B cell (primary cell): Measurements from ENCODE around the gene DDX52.

Experiments used
- EZH2 ChIP-seq: IDR thresholded peaks from 2 replicates; pipeline ENCODE4 v1.6.1; 2012; ENCODE audit warnings: borderline replicate concordance, low read depth, mild to moderate bottlenecking, moderate library complexity, low read length; ENCODE audit not compliant: insufficient read depth, poor library complexity, severe bottlenecking
- TF ChIP-seq, protein P1 (sequence below): fragments of 200-600 bp; IDR thresholded peaks from one replicate; pipeline ENCODE4 v1.8.0; 2022; ENCODE audit warnings: antibody characterized with exemption, mild to moderate bottlenecking

DNA sequence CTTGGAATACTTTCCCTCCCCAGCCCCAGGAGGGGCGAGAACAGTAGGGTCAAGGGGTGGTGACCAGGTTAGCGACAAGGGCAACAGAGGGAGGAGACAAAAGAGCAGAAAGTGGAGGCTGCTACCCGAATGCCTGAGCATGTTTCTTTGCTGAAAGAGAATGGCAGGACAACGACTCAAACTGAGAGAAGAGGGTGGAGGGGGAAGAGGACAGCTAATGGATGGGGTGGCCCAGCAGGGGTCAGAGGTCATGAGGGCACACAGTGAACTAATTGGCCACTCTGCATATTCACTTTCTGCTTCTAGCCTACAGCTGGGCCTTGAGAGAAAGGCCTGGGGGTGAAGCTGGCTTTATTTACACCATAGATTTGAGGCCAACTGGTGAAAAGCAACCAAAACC is 19.1 kb upstream of the DDX52 start:
- TF ChIP-seq, protein P1, sequence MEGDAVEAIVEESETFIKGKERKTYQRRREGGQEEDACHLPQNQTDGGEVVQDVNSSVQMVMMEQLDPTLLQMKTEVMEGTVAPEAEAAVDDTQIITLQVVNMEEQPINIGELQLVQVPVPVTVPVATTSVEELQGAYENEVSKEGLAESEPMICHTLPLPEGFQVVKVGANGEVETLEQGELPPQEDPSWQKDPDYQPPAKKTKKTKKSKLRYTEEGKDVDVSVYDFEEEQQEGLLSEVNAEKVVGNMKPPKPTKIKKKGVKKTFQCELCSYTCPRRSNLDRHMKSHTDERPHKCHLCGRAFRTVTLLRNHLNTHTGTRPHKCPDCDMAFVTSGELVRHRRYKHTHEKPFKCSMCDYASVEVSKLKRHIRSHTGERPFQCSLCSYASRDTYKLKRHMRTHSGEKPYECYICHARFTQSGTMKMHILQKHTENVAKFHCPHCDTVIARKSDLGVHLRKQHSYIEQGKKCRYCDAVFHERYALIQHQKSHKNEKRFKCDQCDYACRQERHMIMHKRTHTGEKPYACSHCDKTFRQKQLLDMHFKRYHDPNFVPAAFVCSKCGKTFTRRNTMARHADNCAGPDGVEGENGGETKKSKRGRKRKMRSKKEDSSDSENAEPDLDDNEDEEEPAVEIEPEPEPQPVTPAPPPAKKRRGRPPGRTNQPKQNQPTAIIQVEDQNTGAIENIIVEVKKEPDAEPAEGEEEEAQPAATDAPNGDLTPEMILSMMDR, result no peak
- TF ChIP-seq EZH2, result no peak
